Endothelial cell (in vitro differentiated cells): ENCODE data around the gene CYP2C18. TPM values are rescaled to one million over a fixed set of nuclear protein-coding genes. Genes with fewer than 3 reads are reported as not detected.
"Not testable (repeated sequence)": the region's sequence is repeated elsewhere in the genome, so short reads cannot be mapped to it uniquely, and the experiment has no call there.

ENCODE experiments used
- DNase-seq: peaks from one replicate; pipeline ENCODE4 v3.0.0; 2021; ENCODE audit warnings: low spot score
- H3K27ac Mint-ChIP-seq: one replicate; pipeline ENCODE4 v1.8.0; 2021; ENCODE audit warnings: mixed read lengths, inconsistent platforms; ENCODE audit not compliant: unreplicated experiment
- H3K27me3 Mint-ChIP-seq: one replicate; pipeline ENCODE4 v1.8.0; 2021; ENCODE audit warnings: mild to moderate bottlenecking, moderate library complexity, mixed read lengths, inconsistent platforms; ENCODE audit not compliant: unreplicated experiment
- H3K36me3 Mint-ChIP-seq: one replicate; pipeline ENCODE4 v1.8.0; 2021; ENCODE audit warnings: mild to moderate bottlenecking, low read depth, mixed read lengths, inconsistent platforms; ENCODE audit not compliant: unreplicated experiment
- H3K4me1 Mint-ChIP-seq: one replicate; pipeline ENCODE4 v1.8.0; 2021; ENCODE audit warnings: mild to moderate bottlenecking, mixed read lengths, inconsistent platforms; ENCODE audit not compliant: unreplicated experiment
- H3K4me3 Mint-ChIP-seq: one replicate; pipeline ENCODE4 v1.8.0; 2021; ENCODE audit warnings: mild to moderate bottlenecking, mixed read lengths, inconsistent platforms; ENCODE audit not compliant: unreplicated experiment
- H3K9me3 Mint-ChIP-seq: one replicate; pipeline ENCODE4 v1.8.0; 2021; ENCODE audit warnings: mixed read lengths, inconsistent platforms; ENCODE audit not compliant: unreplicated experiment
- CTCF ChIP-seq: fragments of 200-600 bp; sonication (generic); IDR thresholded peaks from one replicate; pipeline ENCODE4 v1.5.0; 2021; ENCODE audit warnings: antibody characterized with exemption; ENCODE audit not compliant: unreplicated experiment
- total RNA-seq: library from RNA; stranded (reverse); fragmentation: NEBNext Ultra II Directional; extraction: Animal tissue kit (Norgen Biotek cat#: 25700); gene quantifications from one replicate; pipeline ENCODE4 v1.2.1, GENCODE V29; 2021; ENCODE audit not compliant: unreplicated experiment

Gene CYP2C18
- total RNA-seq, 1 donor from 2014 or later, result not detected

DNA sequence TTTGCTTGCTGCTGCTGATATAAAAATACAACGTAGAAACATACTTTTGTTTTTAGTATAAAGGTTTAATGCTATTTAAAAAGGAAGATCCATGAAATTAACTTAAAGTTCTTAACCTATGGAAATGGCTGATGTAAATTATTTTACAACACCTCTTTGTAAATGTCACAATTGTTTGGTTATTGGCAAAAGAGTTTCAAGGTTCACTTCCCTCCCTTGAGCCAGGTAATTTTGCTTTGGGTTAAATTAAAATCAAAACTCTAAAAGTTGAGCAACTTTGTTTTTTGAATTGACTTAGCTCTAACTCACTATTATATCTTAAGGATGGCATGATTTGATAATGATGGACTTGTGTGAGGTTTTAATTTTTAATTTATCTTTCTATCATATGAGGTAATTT is 39.2 kb upstream of the CYP2C18 start:
- no peak overlapping the region for H3K4me3 Mint-ChIP-seq

GRCh38 chr10:94645285-94645684 is 38.2 kb upstream of the CYP2C18 start:
- Mint-ChIP-seq H3K27me3 (no peaks in the 10 kb centered on the region), H3K4me3 (no peak overlapping the region), H3K4me1 (no peaks in the 10 kb centered on the region), H3K9me3 (no peaks in the 10 kb centered on the region), H3K36me3 (no peaks in the 10 kb centered on the region), H3K27ac (no peak overlapping the region)
- DNase-seq, result no peak
- TF ChIP-seq CTCF, result no peak

More for the DNA sequence above, 39.2 kb upstream of the CYP2C18 start:
- DNase-seq, result no peak
- no peak for TF ChIP-seq CTCF
- no peaks in the 10 kb centered on the region for H3K9me3 Mint-ChIP-seq
- H3K27me3 Mint-ChIP-seq, result no peaks in the 10 kb centered on the region
- no peaks in the 10 kb centered on the region for H3K4me1 Mint-ChIP-seq
- no peak overlapping the region for H3K27ac Mint-ChIP-seq
- H3K36me3 Mint-ChIP-seq, result no peaks in the 10 kb centered on the region

DNA sequence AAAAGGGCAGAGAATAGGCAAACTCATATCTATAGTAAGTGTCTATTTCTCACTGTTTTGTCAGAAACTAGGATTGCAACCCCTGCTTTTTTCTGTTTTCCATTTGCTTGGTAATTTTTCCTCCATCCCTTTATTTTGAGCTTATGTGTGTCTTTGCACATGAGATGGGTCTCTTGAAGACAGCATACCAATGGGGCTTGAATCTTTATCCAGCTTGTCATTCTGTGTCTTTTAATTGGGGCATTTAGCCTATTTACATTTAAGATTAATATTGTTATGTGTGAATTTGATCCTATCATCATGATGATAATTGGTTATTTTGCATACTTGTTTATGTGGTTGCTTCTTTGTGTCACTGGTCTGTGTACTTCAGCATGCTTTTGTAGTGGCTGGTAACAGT is 28.3 kb upstream of the CYP2C18 start:
- H3K27me3 Mint-ChIP-seq, H3K4me1 Mint-ChIP-seq, H3K36me3 Mint-ChIP-seq: not testable (repeated sequence)

GRCh38 chr10:94663061-94663460 is 20.5 kb upstream of the CYP2C18 start:
- H3K4me3 Mint-ChIP-seq, H3K9me3 Mint-ChIP-seq, DNase-seq, H3K4me1 Mint-ChIP-seq, H3K27me3 Mint-ChIP-seq, H3K27ac Mint-ChIP-seq, H3K36me3 Mint-ChIP-seq: not testable (repeated sequence)

More for the DNA sequence above, 28.3 kb upstream of the CYP2C18 start:
- DNase-seq, H3K27ac Mint-ChIP-seq, H3K4me3 Mint-ChIP-seq, H3K9me3 Mint-ChIP-seq: not testable (repeated sequence)

GRCh38 chr10:94666391-94667102 is 17.0 kb upstream of the CYP2C18 start:
- Mint-ChIP-seq H3K9me3 (no peaks in the 10 kb centered on the region), H3K4me3 (no peak overlapping the region), H3K36me3 (no peaks in the 10 kb centered on the region), H3K27me3 (no peaks in the 10 kb centered on the region), H3K4me1 (no peaks in the 10 kb centered on the region), H3K27ac (no peak overlapping the region)
- no peak for DNase-seq
- no peak for TF ChIP-seq CTCF

GRCh38 chr10:94673614-94674321 is 9.8 kb upstream of the CYP2C18 start:
- TF ChIP-seq CTCF, result no peak
- DNase-seq, result no peak
- Mint-ChIP-seq H3K9me3 (no peaks in the 10 kb centered on the region), H3K27me3 (no peaks in the 10 kb centered on the region), H3K4me3 (no peak overlapping the region), H3K4me1 (peaks cover 6% of the 10 kb centered on the region), H3K36me3 (no peaks in the 10 kb centered on the region), H3K27ac (no peak overlapping the region)
